GM21576 (cell line): ENCODE results near the gene MANF.
A peak's percentile ranks its signal among the peaks of the same experiment; 100 is the strongest.
"Not testable (repeated sequence)": the region's sequence is repeated elsewhere in the genome, so short reads cannot be mapped to it uniquely, and the experiment has no call there.

ENCODE experiments used
- ATAC-seq: cut with Tn5 transposase; IDR thresholded peaks from one replicate; pipeline ENCODE4 v1.9.1; 2021; ENCODE audit warnings: mild to moderate bottlenecking, moderate library complexity; ENCODE audit not compliant: unreplicated experiment

MANF gene

GRCh38 chr3:51384726-51385473, at the start of gene MANF:
MANF (plus strand) TSS chr3:51385291; CDS start chr3:51385343, 52 bp downstream.
- peak; percentile 94 for ATAC-seq

GRCh38 chr3:51336261-51336660, 48.8 kb upstream of the MANF start:
- no peak for ATAC-seq

- no peak for ATAC-seq
Measured at GRCh38 chr3:51337666-51338065, 47.4 kb upstream of the MANF start.

- ATAC-seq = no peak
Measured at GRCh38 chr3:51338632-51339031, 46.5 kb upstream of the MANF start.

GRCh38 chr3:51340013-51340829, 44.9 kb upstream of the MANF start:
- ATAC-seq = no peak

- no peak for ATAC-seq
Measured at GRCh38 chr3:51340989-51341636, 44.0 kb upstream of the MANF start.

- ATAC-seq = no peak
Measured at GRCh38 chr3:51343918-51344687, 41.0 kb upstream of the MANF start.

- ATAC-seq = no peak
Measured at GRCh38 chr3:51350751-51351150, 34.3 kb upstream of the MANF start.

GRCh38 chr3:51353131-51353530, 32.0 kb upstream of the MANF start:
- ATAC-seq = no peak

GRCh38 chr3:51353691-51354090, 31.4 kb upstream of the MANF start:
- no peak for ATAC-seq

GRCh38 chr3:51354172-51354571, 30.9 kb upstream of the MANF start:
- no peak for ATAC-seq

GRCh38 chr3:51354731-51355615, 30.1 kb upstream of the MANF start:
- ATAC-seq = no peak

GRCh38 chr3:51355891-51356578, 29.1 kb upstream of the MANF start:
- no peak for ATAC-seq

GRCh38 chr3:51357856-51358255, 27.2 kb upstream of the MANF start:
- ATAC-seq = no peak

- no peak for ATAC-seq
Measured at GRCh38 chr3:51358981-51359380, 26.1 kb upstream of the MANF start.

GRCh38 chr3:51360806-51361205, 24.3 kb upstream of the MANF start:
- ATAC-seq = no peak

- ATAC-seq = no peak
Measured at GRCh38 chr3:51361746-51362145, 23.3 kb upstream of the MANF start.

- no peak for ATAC-seq
Measured at GRCh38 chr3:51362476-51362875, 22.6 kb upstream of the MANF start.

GRCh38 chr3:51368276-51368675, 16.8 kb upstream of the MANF start:
- ATAC-seq = not testable (repeated sequence)
